Skin epidermis (tissue), 12 donors: Measurements from ENCODE around the gene GALNS.
"Not testable (repeated sequence)": the region's sequence is repeated elsewhere in the genome, so short reads cannot be mapped to it uniquely, and the experiment has no call there.

Experiments
- H3K27ac ChIP-seq, 21 experiments: fragments of 200-600 bp; sonication (generic) in 11 of 21; one replicate each; pipeline ENCODE4 v1.5.0; 2020; ENCODE audit warnings: mild to moderate bottlenecking in 3 of 21, inconsistent platforms in 2 of 21, moderate library complexity in 2 of 21
- H3K4me3 ChIP-seq, 7 experiments: fragments of 200-600 bp; sonication (generic) in 2 of 7; one replicate each; pipeline ENCODE4 v1.5.0; 2020; ENCODE audit warnings: inconsistent platforms in 2 of 7, mild to moderate bottlenecking in 2 of 7, moderate library complexity in 1 of 7

GALNS gene

DNA sequence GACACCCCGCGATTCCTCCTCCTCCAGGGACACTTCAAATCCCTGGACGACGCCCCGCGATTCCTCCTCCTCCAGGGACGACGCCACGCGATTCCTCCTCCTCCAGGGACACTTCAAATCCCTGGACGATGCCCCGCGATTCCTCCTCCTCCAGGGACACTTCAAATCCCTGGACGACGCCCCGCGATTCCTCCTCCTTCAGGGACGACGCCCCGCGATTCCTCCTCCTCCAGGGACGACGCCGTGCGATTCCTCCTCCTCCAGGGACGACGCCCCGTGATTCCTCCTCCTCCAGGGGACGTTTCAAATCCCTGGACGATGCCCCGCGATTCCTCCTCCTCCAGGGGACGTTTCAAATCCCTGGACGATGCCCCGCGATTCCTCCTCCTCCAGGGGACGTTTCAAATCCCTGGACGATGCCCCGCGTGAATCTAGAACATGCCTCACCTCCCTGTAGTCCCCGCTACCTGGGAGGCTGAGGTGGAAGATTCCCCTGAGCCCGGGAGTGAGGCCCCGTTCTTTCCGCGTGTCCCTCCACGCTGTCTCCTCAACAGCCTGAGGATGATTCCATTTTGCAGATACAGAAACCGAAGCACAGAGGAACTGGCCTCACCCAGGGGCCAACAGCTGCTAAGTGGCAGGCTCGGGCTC is 33.1 kb upstream of the GALNS start:
- not testable (repeated sequence) for H3K4me3 ChIP-seq, H3K27ac ChIP-seq

DNA sequence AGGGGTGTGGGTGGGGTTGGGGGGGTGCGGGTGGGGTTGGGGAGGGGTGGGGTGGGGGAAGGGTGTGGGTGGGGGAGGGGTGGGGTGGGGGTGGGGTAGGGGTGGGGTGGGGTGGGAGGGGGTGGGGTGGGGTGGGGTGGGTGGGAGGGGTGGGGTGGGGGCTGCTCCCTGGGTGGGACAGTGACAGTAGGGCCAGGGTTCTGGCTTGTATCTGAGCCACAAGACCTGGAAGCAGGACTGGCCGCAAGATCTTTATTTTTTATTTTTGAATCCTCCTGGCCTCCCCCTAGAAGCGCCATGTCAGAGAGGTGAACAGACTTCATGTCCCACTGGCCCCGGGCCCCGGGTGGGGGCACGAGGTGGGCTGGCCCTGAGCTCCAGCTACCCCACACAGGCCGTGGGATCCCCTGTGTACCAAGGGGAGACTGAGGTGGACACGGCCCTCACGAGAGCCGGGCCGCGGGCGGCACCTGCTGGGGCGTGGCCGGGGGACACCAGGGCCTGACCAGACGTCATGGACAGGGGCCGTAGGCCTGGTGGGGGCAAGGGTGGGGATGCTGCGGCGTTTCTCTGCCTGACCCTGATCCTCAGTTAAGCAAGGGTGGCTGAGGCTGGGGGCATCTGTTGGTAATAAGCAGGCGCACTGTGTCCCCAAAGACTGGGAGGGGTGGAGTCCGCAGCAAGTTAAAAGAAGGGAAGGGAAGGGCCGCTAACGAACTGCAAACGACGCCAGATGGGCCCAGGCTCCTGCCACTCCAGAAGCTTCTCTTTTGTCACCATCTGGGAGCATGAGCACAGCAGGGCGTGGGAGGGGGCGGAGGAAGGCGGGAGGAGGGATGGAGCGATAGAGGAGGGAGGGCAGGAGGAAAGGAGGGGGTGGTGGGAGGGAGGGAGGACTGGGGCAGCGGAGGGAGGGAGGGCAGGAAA is 32.0 kb upstream of the GALNS start:
- peak overlapping the region in 4 of 21 experiments; percentile 39 to 68 (median 49) for H3K27ac ChIP-seq
- H3K4me3 ChIP-seq: no peak overlapping the region

DNA sequence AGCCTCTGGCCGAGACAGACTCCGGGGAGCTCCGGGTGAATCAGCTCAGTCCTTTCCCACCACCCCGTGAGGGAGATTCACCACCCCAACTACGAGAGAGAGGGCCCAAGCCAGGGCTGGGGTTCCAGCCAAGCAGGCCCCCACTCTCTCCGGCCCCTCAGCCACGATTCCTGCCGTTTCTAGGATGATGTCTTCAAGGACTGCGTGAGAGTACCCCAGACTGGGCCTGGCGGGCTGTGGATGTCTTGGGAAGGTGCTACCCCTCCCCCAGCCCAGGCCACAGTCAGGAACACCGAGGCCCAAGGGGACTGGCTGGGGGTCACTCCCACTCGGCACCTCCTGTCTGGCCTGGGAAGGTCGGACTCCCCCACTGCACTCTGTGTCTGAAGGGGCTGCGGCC is 31.3 kb upstream of the GALNS start:
- H3K27ac ChIP-seq: peak overlapping the region in 15 of 21 experiments; percentile 2 to 68 (median 34)
- no peak overlapping the region for H3K4me3 ChIP-seq

DNA sequence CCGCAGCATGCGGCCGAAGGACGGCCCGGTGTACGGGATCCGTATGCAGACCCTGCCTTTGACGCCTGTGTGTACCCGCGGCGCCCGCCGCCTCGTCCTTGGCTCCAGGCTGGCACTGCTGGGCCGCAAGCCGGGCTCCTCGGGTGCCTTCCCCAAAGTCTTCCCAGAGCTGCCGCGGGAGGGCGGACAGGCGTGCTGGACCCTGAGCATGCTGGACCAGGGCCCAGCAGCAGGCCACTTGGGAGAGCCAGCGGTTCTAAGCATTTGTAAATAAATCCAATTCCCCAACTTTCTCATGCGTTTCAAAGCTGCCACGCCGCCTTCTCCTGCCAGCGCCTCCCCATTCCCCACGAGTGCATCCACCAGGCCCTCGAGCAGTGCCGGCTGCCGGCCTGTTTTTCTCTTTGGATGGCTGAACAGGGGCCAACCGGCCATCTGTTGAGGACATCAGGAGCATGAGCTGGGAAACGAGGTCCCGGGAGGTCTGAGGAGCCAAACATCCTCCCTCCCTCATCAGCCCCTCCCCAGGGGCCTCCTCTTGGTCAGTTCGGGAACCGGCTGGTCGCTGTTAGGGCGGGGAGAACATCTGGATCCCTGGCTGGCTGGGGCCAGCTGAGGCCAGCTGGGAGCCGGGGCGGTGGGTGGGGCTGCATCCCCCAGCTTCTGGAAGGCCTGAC is 30.2 kb upstream of the GALNS start:
- no peak overlapping the region for H3K4me3 ChIP-seq
- peak overlapping the region in 9 of 21 experiments; percentile 16 to 68 (median 41) for H3K27ac ChIP-seq

DNA sequence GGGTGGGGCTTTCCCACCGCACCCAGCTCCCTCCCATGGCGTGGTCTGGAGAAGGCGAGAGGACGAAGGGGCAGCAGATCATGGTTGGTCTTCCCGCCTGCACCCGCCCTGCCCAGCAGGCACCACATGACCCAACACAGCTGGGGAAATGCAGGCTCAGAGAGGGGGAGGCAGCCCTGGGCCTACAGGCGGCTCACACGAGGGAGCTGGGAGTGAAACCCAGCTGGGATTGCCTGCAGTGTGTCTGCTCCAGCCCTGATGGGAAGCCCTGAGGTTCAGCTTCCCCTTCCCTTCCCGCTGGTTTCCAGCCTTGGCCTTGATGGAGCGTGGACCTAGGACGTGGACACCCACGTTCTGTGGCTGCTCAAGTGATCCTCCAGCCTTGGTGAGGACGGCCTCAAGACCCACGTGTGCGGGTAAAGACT is 29.7 kb upstream of the GALNS start:
- no peak overlapping the region for H3K4me3 ChIP-seq
- peak overlapping the region in 7 of 21 experiments; percentile 16 to 55 (median 36) for H3K27ac ChIP-seq

DNA sequence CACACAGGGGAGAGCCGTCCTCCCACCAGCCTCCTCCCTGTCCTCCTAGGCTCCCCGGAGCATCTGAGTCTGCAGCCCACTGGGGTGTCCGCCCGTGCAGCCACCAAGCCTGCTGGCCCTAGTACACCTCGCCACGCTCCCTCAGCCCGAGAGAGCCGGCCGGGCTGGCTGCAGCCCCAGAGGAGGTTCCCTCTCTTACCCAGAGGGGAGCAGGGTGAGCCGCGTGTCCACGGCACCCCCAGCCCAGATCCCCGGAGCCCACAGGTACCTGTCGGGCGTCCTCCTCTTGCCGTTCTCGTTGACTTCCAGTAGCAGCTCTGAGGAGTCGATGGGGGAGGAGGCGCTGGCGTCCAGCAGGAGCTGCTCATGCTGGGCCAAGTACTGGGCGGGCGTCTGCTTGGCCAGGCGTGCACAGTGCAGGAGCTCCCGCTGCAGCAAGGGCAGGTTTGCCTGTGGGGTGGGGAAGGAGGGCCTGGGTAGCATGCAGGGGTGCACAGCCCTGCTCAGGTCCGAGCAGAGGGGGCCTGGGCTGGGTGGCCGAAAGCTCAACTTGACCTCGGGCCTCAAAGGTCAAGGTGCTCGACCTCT is 29.0 kb upstream of the GALNS start:
- Histone ChIP-seq H3K4me3 (no peak overlapping the region), H3K27ac (peak overlapping the region in 2 of 21 experiments; percentile 36 to 50)

DNA sequence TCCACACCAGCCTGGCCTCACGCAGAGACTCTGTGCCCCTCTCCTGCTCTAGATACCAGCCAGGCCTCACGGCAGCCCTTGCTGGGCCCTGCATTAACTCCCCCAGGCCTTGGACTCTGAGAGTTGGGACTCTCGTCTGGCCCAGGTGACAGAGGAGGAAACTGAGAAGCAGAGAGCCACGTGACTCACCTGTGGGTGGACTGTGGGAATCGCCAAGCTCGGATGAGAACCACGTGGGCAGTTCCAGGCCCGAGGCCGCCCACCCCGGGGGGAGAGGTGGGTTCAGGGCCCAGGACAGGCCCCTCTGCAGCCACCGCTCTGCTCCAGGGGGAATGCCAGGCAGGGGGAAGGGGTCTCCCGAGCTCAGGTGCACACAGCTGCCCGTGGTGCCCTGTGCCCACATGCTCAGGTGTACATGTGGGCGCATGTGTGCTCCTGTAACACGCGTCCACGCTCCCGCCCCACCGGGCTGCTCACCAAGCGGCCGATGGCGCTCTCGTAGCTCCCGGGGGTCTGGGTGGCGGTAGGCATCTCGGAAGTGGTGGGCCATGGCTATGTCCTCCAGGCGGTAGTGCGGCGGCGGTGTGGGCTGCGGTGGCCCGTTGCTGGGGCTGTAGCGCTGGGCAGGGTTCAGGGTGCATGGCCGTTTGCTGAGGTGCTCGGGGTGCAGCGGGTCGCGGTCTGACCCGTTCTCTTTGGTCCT is 28.0 kb upstream of the GALNS start:
- Histone ChIP-seq H3K4me3 (no peak overlapping the region), H3K27ac (no peak overlapping the region)

DNA sequence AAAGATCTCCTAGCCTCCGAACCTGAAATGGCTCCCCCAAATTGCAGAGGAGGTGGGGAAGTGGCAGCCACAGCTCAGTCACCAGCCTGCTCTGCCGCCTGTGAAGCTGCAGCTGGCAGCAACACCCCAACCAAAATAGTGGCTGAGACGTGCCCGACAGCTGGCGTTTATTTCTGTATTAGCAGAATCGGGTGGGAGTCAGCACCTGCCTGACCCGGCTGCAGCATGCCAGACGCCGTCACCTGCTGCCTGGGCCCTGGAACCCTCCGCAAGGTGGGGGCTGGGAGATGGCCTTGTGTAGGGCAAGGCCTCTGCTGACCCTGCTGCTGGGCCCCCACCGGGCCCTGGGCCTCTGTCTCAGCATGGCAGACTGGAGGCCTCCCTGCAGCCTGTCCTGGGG is 27.2 kb upstream of the GALNS start:
- Histone ChIP-seq H3K27ac (no peak overlapping the region), H3K4me3 (no peak overlapping the region)

DNA sequence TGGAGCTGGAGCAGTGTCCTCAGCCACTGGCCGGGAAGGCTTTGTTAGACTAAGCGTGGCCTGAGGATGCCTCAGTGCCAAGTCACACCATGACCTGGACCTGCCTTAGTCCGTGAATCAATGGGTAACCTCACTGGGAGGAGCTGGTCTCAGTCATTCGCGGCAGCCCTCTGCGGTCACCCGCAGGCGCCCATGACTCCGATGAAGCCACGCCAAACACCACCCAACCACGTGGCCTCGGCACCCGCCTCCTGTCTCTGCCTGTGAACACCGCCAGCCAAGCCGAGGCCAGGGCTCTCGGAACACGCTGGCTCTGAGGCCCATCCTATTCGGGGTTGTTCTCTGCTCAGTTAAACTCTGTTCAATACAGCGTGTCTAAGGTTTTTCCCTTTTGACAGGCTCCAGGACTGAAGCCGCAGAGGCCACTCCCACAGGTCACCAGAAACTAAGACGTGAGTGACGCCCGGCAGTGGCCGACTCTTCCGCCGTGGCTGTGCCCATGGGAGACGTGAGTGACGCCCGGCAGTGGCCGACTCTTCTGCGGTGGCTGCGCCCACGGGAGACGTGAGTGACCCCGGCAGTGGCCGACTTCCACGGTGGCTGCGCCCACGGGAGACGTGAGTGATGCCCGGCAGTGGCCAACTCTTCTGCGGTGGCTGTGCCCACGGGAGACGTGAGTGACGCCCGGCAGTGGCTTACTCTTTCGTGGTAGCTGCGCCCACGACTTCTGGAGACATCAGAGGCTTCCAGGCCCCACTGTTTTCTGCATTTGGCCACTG is 26.6 kb upstream of the GALNS start:
- H3K27ac ChIP-seq: no peak overlapping the region
- H3K4me3 ChIP-seq: no peak overlapping the region

DNA sequence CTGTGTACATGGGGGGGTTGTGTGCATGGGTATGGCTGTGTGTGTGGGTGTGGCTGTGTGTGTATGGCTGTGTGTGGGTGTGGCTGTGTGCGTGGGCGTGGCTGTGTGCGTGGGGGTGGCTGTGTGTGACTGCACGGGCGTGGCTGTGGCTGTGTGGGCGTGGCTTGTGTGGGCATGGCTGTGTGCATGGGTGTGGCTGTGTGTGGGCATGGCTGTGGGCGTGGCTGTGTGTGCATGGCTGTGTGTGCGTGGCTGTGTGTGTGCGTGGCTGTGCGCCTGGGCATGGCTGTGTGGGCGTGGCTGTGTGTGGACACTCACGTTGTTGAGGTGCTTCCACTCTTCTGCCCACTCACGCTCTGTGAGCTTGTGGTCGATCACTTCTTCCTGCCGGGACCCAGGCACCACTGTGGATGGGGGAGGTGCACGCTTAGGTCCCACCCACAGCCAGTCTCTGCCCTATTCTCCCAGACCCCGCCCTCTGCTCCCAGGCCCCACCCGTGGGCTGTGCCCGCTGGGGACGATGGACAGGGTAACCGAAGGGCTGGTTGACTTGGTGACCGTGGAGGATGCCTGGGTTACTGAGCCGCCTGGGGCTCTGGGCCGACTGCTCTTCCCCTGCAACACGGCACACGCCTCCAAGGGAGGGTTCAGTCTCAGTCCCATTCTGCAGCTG is 25.7 kb upstream of the GALNS start:
- Histone ChIP-seq H3K27ac (peak overlapping the region in 2 of 21 experiments; percentile 19 to 46), H3K4me3 (no peak overlapping the region)

DNA sequence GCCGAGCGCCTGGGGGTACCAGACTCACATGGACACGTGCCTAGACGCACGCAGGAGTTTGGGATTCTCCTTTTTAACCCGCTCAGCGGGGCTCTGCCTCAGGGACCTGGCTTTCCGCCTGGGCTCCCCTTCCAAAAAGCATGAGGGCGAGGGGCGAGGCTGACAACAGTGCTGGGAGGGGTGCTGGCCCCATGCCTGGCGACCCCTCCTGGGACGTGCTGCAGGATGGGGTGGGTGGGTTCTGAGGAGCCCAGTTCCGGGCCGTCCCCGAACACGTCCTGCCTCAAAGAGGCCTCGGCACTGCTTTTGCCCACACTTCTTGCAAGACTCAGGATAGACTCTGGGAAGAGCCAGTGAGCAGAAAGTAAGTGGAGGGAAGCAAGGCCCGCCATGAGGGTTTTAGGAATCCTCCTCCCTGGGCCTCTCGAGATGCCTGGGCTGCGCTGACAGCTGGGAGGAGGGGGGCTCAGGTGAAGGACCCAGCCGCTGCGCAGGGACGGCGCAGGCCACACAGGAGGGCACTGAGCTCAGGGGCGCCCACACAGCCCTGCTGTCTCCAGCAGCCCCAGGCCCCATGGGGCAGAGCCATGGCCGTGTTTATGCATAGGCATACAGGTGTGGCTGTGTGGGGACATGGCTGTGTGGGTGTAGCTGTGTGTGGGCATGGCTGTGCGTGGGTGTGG is 25.1 kb upstream of the GALNS start:
- H3K27ac ChIP-seq: peak overlapping the region in 7 of 21 experiments; percentile 3 to 67 (median 32)
- H3K4me3 ChIP-seq: no peak overlapping the region

DNA sequence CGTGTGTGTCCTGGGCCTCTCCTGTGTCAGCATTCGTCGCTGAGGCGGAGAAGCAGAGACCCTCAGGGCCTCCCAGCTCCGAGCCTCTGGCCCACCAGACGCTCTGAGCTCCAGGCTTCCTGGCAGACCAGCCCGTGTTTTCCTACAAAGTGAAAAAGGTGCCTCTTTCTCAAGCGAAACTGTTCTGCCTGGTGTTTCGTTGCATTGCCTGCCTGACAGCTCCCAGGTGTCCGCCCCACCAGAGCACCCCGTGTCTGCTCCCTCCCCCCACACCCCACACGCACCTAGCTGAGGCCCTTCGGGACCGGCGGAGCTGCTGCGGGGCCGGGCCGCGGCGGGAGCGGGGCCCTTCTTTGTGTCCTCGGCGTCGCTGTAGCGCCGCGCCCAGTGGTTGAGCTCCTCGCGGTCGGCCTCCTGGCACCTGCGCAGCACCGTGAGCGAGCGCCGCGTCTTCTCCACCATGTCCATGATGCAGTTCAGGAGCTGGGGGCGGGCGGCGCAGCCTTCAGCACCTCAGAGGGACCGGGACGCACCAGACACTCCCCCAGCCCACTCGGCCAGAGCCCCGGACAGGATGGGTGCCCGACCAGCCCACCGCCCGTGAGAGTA is 24.4 kb upstream of the GALNS start:
- H3K27ac ChIP-seq: peak overlapping the region in 9 of 21 experiments; percentile 12 to 71 (median 36)
- peak overlapping the region in 3 of 7 experiments; percentile 1 to 26 (median 5) for H3K4me3 ChIP-seq

DNA sequence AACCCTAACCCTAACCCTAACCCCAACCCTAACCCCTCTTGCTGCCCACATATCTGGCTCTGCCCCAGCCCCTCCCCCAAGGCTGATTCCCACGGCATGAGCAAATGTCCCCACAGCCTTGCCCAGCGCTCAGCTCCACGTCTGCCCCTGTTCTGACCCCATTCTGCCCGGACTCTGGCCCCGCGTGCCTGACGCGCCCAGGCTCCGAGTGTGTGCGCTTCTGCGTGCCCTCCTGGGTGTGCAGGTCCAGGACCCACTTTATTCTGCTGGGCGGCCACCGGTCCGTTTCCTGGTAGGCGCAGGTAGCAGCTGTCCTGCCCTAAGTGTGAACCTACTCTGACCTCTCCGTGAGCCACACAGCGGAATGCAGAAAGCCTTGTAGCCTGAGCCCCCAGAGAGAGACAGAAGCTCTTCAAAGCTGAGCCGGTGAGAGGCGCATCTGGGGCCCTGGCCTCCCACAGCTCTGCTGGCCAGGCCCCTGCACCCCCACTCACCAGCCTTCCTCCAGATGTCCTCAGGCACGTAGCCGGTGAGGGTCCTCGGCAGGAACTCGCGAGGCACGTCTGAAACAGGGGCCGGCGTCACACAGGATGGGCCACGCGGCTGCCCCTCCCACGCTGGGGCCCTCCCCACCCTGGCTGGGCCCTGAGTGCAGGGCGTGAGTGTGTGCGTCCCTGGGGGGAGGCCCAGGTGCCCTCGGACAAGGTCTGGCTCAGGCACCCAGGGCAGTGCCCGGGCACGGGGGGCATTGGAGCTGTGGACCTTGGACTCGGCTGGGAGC is 23.7 kb upstream of the GALNS start:
- peak overlapping the region in 3 of 7 experiments; percentile 1 to 26 (median 5) for H3K4me3 ChIP-seq
- peak overlapping the region in 7 of 21 experiments; percentile 17 to 71 (median 36) for H3K27ac ChIP-seq

DNA sequence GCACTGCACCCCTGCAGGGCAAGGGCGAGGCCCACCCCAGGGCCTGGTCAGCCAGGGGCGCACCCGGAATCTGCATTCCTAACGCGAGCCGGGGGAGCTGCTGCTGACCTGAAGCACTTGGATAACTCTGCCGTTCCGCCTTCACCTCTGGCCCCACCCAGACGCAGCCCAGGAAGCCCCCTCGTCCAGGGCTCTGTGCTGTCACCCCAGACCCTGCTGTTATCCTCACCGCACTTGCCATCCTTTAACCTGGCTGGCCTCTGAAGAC is 23.0 kb upstream of the GALNS start:
- Histone ChIP-seq H3K27ac (no peak overlapping the region), H3K4me3 (no peak overlapping the region)

DNA sequence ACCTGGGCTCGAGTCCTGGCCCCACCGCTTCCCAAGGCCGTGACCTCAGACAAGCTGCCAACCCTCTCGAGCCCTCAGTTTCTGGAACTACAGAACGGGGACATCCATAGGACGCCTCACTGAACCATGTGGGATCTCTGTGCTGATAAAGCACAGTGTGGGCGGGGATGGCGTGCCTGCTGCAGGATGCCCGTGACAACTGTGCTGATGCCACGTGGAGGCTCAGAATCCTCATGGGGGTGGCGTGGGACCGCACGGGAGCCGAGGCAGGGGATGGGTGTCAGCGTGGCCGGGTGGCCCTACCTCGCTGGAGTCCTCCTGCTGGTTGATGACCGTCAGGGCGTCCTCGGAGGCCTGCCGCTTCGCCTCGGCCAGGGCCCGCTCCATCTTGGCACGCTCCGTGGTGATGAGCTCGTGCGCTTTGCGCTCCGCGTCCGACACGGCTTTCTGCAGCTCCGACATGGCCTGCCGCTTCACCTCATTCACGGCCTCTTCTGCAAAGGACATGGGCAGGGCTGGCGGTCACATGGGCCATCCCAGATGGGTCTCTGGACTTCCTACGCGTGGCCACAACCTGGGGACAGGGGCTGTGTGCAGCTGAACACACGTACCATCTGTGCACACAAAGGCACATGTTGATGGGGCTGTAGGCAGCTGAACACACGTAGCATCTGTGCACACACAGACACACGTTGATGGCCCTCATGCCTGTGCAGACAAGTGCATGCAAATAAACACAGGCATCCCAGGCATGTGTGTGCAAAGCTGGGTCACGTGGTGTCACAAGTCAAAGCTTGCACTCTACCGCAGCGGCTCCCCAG is 22.4 kb upstream of the GALNS start:
- no peak overlapping the region for H3K4me3 ChIP-seq
- no peak overlapping the region for H3K27ac ChIP-seq

DNA sequence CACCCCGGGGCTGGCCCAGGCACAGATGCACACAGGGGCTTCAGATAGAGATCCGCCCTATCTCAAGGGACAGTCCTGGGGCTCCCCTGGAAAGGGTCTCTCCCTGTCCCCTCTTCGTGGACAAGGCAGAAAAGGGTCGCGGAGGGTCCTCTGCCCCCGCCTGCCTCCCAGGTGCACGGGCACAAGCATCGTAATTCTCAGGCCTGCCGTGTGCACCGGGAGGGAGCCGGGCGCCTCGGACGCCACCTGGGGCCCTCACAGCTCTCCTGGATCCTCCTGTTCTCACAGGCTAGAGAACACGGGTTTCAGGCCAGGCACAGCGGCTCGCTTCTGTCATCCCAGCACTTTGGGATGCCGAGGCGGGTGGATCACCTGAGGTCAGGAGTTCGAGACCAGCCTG is 21.6 kb upstream of the GALNS start:
- no peak overlapping the region for H3K27ac ChIP-seq
- H3K4me3 ChIP-seq: no peak overlapping the region
